GM13976 (cell line): ENCODE results near the gene CCDC57.
"Not testable (repeated sequence)": the region's sequence is repeated elsewhere in the genome, so short reads cannot be mapped to it uniquely, and the experiment has no call there.

Experiments
- DNase-seq: peaks from one replicate; pipeline ENCODE4 v3.0.0; 2012; ENCODE audit warnings: low spot score
- CTCF ChIP-seq: IDR thresholded peaks from 2 replicates; pipeline ENCODE4 v1.5.1; 2012; ENCODE audit warnings: borderline replicate concordance, mild to moderate bottlenecking; ENCODE audit not compliant: insufficient read depth; ENCODE audit errors: extremely low read depth, missing control alignments, control extremely low read depth
- in situ Hi-C: fragments of 300-500 bp; cut with MboI; formaldehyde crosslinking; loops from one replicate; pipeline ENCODE4 v1.12.0; 2022; ENCODE audit warnings: low sequenced_read_pairs, mixed read lengths, inconsistent platforms; ENCODE audit not compliant: unreplicated experiment

Gene CCDC57

GRCh38 chr17:82193520-82194220, 19.0 kb downstream of the CCDC57 start:
- TF ChIP-seq CTCF, result no peak
- in situ Hi-C loops, result no loop called here
- DNase-seq, result no peak

- in situ Hi-C loops, DNase-seq: not testable (repeated sequence)
These were observed 19.6 kb downstream of the CCDC57 start for GRCh38 chr17:82193050-82193449.

- TF ChIP-seq CTCF, result no peak
- in situ Hi-C loops, result no loop called here
- DNase-seq, result no peak
These were observed 24.4 kb downstream of the CCDC57 start for GRCh38 chr17:82188001-82188961.

GRCh38 chr17:82187500-82187899, 25.1 kb downstream of the CCDC57 start:
- TF ChIP-seq CTCF, result no peak
- in situ Hi-C loops, result no loop called here
- DNase-seq, result no peak

- in situ Hi-C loops, result no loop called here
- DNase-seq, result no peak
- no peak for TF ChIP-seq CTCF
These were observed 26.4 kb downstream of the CCDC57 start for GRCh38 chr17:82186221-82186620.

GRCh38 chr17:82184761-82185160, 27.9 kb downstream of the CCDC57 start:
- in situ Hi-C loops, result no loop called here
- no peak for TF ChIP-seq CTCF
- DNase-seq, result no peak

- no peak for TF ChIP-seq CTCF
- DNase-seq, result no peak
- in situ Hi-C loops, result no loop called here
These were observed 31.7 kb downstream of the CCDC57 start for GRCh38 chr17:82180776-82181528.
